A549 (cell line): ENCODE data around the gene ANKMY2.

Experiments
- CEBPB ChIP-seq, 2 experiments: fragments of >200 bp in 1 of 2; sonication (Bioruptor Twin) in 1 of 2; formaldehyde crosslinking in 1 of 2; IDR thresholded peaks; 2 replicates each; pipeline ENCODE4 v1.6.1; 2012 to 2016
- CTCF ChIP-seq: fragments of >200 bp; sonication (Bioruptor Twin); formaldehyde crosslinking; IDR thresholded peaks from 3 replicates; pipeline ENCODE4 v1.5.1; 2016
- EHF ChIP-seq: fragments of 250-450 bp; sonication (Bioruptor Pico); IDR thresholded peaks from 2 replicates; pipeline ENCODE4 v1.5.0; 2020; ENCODE audit warnings: mild to moderate bottlenecking
- EP300 ChIP-seq, 2 experiments: fragments of >200 bp; sonication (Bioruptor Twin); formaldehyde crosslinking; IDR thresholded peaks; 2 replicates in 1 of 2; 3 replicates in 1 of 2; pipeline ENCODE4 v1.6.1; 2016 to 2017
- HDAC2 ChIP-seq: fragments of 200-600 bp; sonication (generic); IDR thresholded peaks from 2 replicates; pipeline ENCODE4 v1.6.1; 2016
- JUN ChIP-seq, 2 experiments: fragments of >200 bp; sonication (Bioruptor Twin); formaldehyde crosslinking; IDR thresholded peaks; 2 replicates in 1 of 2; 3 replicates in 1 of 2; pipeline ENCODE4 v1.6.1; 2016 to 2017
- MAX ChIP-seq: IDR thresholded peaks from 2 replicates; pipeline ENCODE4 v1.6.1; 2012
- NPAS2 ChIP-seq: fragments of 250-450 bp; sonication (Bioruptor Pico); IDR thresholded peaks from 2 replicates; pipeline ENCODE4 v1.8.0; 2022; ENCODE audit warnings: mild to moderate bottlenecking, moderate library complexity, borderline replicate concordance
- POLR2A ChIP-seq: IDR thresholded peaks from 2 replicates; pipeline ENCODE4 v1.6.1; 2012; ENCODE audit warnings: mild to moderate bottlenecking, low read length
- RAD21 ChIP-seq, 2 experiments: fragments of >200 bp in 1 of 2; sonication (Bioruptor Twin) in 1 of 2; formaldehyde crosslinking in 1 of 2; IDR thresholded peaks in 1 of 2; conservative IDR thresholded peaks in 1 of 2; 2 replicates in 1 of 2; 3 replicates in 1 of 2; pipeline ENCODE4 v1.6.1; 2012 to 2018; ENCODE audit warnings: inconsistent platforms in 1 of 2
- RCOR1 ChIP-seq: fragments of 150-350 bp; IDR thresholded peaks from 2 replicates; pipeline ENCODE4 v1.6.1; 2014; ENCODE audit warnings: antibody characterized with exemption, low read length, low read depth

- TF ChIP-seq HDAC2 (no peak), CTCF (no peak), RAD21 (conservative IDR thresholded peaks at IDR 0.05 in 1 of 2, IDR thresholded peaks at IDR 0.05 in 1 of 2) (no peak), MAX (no peak), CEBPB (IDR thresholded peaks at IDR 0.05) (no peak), EHF (CRISPR knock-in tag) (no peak), POLR2A (no peak), JUN (IDR thresholded peaks at IDR 0.05) (no peak), RCOR1 (no peak), EP300 (IDR thresholded peaks at IDR 0.05) (no peak), NPAS2 (CRISPR knock-in tag) (no peak)
Measured at GRCh38 chr7:16649196-16649595, 3.6 kb upstream of the ANKMY2 start.
